ENCODE results near the gene ZNF280D.

Gene ZNF280D

DNA sequence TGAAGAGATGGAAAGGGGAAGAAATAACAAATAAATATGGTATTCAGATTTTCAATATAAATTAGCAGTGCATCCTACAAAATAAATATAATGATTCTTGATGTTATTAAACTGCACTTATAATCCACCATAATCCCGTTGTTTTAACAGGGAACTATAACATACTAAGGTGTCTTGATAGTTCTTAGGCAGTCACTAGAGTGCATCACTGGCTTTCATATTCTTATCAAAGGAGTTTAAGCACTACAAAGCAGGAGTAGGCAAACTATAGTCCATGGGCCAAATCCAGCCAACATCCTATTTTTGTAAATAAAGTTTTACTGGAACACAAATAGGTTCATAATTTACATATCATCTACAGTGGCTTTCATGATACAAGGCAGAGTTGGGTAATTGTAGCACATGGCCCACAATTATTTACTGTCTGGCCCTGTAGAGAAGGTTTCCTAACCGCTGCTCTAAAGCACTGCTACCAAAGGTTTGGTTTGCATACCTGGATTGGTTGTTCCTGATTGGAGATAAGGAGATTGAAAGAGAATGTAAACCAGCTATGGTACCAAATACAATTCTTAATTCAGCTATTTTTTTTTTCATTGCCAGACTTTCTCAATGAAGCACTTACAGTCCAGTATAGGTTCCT lies 104.3 kb downstream of the ZNF280D start:
- no peak for DNase-seq

DNA sequence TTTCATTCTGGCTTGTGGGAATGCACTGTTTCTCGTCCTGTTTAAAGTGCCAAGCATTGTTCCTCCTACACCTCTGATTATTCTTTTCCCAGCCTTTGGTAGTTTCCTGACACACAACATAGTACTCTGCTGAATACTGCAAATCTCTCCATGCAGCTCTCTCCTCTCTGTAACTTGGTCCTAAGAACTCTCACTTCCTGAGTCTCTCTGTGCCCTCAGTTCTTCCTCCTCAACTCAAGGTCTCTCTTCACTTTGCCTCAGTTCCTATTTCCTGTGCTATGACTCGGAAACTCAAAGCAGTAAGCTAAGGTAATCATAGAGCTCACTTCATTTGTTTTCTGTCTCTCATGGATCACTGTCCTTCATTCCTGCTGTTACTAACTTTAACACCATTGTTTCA lies 113.4 kb downstream of the ZNF280D start:
- DNase-seq: no peak

DNA sequence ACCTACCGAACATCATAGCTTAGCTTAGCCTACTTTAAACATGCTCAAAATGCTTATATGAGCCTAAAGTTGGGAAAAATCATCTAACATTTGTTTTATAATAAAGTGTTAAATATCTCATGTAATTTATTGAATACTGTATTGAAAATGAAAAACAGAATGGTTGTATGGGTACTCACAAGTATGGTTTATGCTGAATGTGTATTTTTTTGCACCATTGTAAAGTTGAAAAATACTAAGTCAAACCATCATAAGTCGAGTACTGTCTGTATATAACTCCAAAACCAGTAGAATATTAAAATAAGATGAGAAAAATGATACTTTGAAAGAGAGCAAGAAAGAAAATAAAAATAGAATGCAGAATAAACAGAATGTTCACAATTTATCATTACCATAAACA lies 115.7 kb downstream of the ZNF280D start:
- DNase-seq: no peak

DNA sequence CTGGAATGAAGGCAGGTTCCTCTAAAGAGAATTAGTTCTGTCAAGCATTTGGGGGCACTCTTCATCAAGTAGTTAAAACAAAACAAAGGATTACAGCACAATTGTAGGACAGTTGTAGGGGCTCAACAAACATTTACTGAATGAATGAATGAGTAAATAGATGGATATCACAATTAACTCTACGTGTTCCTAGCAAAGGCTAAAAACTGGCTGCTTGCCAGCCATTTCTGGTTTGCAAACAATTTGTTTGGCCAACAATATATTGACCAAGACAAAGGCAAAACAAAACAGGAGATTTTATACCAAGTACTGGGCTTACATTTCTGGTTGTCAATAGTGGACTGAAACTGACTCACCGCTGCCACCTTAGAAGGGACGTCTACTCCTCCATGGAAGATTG lies 116.8 kb downstream of the ZNF280D start:
- DNase-seq: no peak

DNA sequence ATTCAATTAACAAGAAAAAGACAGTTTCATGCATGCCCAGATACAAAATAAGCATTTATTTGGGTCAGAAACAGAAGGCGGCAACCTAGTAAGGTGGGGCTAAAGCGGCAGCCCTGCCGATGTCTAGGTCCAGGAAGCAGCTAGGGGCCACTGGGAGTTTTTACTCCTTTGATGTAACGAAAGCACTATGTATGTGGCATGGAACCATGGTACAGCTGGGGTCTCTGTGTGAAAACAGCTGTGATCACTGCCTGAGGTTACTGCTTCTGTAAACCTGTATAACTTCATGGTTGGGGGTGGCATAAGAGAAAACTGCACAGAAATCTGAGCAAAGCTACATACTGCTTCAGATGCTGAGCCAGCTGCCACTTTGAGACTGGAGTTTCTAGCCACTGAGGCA lies 119.5 kb downstream of the ZNF280D start:
- no peak for DNase-seq

DNA sequence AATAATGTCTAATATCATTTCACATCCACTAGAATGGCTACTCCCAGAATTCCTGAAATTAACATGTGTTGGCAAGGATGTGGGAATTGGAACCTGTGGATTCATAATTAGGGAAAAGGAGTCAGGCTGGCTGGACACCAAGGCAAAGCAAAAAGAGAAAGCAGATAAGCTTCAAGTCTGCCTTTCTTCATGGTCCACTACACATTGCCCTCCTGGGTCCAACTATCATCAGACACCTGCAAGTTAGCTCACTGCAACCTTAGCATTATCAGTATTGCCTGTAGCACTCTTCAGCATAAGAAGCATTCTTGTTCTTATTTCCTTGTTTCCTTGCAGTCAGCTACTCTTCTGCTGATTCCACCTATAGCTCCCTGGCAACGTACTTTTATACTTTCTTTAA lies 124.3 kb downstream of the ZNF280D start:
- DNase-seq: no peak

DNA sequence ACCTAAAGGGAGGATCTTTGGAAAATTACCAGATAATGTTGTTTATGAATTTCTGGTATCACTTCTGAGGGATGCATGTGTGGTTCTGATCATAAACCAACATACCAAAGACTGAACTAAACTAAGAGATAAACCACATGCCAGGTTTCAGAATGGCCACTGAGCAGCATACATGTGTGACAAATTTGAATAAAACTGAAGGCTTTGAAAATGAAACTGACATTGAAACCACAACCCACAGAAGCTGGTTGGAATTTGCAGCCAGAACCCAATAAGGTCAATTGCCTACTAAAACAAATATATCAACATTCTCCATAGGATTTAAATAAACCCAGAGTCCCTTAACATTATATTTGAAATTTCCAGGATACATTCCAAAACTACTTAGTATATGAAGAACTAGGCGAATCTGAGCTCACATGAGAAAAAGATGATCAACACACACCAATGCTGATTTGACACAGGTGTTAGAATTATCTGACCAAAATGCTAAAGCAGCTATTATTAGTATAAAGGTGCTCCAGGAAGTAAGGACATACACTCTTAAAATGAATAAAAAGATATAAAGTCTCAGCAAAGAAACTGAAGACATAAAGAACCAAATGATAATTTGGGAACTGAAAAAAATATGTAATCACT lies 125.0 kb downstream of the ZNF280D start:
- DNase-seq: no peak

DNA sequence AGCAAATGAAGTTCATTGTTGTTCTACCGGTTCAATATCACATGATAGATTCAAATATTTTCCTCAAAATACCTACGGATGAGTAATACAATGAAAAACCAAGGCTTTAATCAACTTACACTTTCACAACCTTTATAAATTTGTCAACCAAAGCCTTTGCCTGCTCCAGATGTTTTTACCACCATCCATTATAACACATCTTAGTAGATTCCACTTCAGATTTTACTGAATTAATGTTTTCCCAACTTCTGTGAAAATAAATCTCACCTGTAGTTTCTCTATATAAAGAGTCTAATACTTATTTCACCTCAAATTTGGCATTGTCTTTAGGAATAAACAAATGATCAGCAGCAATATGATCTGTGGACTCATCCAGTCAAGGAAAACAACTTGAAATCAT lies 131.1 kb downstream of the ZNF280D start:
- no peak for DNase-seq

DNA sequence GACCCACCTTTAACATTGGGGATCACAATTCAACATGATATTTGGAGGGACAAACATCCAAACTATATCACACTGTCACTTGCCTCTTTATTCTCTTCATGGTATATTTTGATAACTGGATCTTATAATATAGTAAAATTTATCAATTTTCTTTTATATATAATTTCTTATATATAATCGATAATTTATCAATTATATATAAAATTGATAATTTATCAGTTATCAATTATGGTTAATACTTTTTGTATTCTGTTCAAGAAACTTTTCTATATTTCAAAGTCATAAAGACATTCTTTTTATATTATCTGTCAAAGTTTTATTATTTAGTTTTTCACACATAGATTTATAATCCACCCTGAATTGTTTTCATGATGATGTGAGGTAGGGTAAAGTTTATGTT lies 132.9 kb downstream of the ZNF280D start:
- DNase-seq: no peak

DNA sequence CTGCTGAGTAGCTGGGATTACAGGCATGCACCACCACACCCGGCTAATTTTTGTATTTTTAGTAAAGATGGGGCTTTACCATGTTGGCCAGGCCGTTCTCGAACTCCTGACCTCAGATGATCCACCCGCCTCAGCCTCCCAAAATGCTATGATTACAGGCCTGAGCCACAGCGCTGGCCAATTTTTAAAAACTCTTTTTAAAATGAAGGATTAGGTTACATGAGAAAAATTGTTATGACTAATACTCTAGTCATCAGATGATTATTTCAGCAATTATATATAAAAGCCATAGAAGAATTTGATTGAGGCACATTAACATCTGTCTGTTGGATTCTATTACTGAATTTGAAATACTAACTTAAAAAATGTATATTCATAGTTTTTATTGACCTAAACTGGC lies 134.3 kb downstream of the ZNF280D start:
- DNase-seq: no peak

DNA sequence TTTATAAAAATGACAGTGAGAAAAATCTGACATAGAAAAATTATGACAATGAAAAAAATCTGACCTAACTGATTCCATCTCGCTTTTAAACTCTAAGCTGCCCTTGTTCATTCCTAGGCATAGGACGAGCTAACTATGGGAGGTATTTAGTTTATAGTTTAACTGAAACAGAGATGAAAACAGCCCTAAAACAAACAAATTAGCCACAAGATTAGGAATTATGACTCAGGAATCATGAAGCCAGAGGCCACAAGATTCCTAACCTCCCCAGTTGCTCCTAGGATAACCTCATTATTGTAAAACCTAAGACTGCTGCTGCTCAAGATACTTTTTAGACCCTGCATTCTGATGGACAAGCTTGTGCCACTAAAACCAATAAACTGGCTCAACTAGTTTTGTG lies 145.6 kb downstream of the ZNF280D start:
- no peak for DNase-seq

DNA sequence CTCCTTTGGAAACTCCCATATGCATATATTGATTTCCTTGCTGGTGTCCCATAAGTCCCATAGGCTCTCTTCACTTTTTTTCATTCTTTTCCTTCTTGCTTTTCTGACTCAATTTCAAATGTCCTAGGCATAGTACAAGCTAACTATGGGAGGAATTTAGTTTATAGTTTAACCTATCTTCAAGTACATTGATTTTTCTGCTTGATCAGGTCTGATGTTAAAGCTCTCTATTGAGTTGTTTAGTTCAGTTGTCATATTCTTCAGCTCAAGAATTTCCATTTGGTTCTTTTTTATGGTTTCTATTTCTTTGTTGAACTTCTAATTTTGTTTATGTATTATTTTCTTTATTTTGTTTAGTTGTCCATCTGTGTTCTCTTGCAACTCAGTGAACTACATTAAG lies 147.1 kb downstream of the ZNF280D start:
- no peak for DNase-seq

DNA sequence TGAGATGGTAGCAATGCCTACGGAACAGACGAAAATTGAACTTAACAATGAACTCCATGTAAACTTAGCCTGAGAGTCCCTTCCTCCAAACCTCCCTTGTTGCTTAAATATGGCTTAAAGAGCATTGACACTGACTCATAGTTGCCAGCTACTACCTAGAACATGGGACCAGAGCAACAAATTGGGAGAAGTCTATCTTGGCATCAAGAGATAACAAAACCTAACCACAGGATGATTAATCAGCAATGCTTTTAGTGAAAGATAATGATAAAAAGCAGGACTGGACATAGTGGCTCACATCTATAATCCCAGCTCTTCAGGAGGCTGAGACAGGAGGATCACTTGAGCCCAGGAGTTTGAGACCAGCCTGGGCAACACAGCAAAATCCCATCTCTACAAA lies 150.5 kb downstream of the ZNF280D start:
- DNase-seq: no peak
